CD4-positive, alpha-beta T cell treated with Interleukin-15 for 1 hour (primary cell): Measurements from ENCODE around the gene ZNF263.

Experiments used
- DNase-seq: peaks from one replicate; pipeline ENCODE4 v3.0.0-alpha.2; 2020

Gene ZNF263

DNA sequence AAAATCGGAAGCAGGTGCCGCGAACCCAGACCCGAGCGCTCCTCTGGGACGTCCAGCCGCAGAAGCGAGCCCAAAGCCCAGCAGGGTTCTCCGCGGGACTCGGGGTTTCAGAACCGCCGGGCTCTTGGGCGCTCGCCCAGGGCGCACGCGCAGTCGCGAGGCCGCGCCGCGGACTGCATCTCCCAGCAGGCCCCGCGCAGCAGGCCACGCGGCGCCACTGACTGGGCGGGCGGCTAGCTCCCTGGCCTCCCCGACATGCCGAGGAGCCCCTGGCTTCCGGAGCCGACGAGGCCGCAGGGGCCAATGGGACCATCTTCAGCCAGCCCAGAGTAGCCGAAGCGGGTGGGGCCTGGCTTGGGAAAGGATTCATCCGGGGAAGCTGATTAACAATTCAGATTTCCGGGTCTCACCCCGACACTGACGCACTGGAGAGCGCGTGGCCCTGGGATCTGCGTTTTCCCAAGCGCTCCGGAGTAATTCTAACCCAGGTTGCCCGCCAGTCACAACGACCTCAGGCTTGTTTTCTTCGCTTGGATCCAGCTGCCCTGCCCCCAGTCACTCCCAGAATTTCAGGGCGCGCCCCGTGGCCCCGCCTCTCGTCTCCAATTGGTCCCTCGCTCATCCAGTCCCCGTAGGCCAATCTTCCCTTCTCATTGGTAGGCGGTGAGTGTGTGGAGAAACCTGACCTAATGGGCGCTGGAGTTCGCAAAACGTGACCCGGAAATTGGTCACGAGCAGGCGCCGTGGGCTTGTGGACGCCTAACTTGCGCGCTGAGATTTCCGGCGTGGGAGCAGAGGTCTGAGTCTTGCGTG is at the start of gene ZNF263:
TSS of gene ZNF263 (plus strand) at position 762 of the 813 bp plus-strand sequence. CDS start 328 bp downstream, outside the sequence.
- DNase-seq, result peak; percentile 95

GRCh38 chr16:3234543-3234856 is 48.8 kb upstream of the ZNF263 start:
- no peak for DNase-seq

DNA sequence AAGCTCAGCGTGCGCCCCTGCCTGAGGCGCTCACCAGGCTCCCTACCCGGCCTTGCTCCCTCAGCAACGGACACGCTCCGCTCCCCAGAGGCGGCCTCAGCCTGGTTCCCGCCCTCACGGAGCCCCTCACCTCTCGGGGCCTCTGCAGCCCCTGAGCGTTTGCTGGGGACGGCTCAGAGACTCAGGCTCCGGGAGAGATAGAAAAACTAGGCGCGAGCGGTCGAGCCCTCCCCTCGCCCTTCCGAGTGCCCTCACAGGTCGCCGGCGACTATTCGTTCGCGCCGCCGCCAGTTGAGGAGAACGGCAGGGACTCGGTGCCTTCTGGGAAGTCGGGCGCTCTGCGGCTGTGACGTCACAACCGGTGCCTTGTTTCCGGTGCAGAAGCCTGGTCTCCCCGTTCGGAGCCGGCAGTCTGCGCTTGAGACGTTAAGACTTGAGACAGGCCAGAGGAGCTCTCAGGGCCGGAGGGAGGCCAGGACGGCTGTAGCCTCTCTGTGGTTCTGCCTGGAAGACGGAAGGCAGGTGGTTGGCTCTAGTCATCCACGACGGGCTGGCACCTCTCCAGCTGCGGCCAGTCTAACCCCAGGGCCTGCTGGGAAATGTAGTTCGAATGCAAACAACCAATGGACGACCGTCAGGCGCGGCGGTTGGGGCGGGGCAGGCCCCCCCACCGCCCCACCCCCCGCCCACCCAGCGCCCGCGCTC is 48.3 kb upstream of the ZNF263 start, which contains the start of gene ZNF200:
TSS of gene ZNF200 (minus strand) at position 302 of the 705 bp plus-strand sequence. CDS start 1,403 bp downstream, outside the sequence.
- peak; percentile 94 for DNase-seq

GRCh38 chr16:3235856-3236669 is 47.2 kb upstream of the ZNF263 start:
- peak; percentile 62 for DNase-seq

DNA sequence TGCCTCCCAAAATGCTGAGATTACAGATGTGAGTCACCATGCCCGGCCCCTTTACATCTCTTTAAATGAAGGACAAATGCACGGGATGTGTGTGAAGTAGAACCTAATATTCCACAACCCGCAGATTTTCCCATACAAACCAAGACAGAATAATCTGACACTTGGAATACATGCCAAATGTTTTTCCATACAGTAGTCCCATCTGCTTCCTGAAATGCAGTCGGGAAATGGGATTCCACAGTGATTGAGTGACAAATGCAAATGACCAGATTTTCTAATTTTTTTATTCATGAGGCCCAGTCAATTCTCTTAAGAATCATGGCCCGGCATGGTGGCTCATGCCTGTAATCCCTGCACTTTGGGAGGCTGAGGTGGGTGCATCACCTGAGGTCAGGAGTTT is 41.5 kb upstream of the ZNF263 start:
- DNase-seq, result no peak

DNA sequence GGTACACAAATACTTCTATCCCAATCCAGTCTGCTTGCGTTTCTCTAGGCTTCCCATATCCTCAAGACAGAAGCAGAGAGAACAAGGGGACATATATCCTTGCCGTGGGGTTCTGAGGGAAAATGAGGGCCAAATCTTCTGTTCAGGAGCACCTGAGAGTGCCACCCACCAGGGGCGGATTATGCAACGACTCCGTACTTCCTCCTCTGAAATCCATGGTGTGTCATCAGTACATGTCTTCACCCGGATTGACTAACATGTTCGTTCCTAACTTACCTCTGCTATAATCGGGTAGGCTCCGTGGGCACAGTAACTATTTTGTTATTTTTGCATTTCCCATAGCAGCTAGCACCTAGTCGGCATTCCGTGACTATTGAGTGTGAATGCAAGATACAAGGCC is 40.6 kb upstream of the ZNF263 start:
- no peak for DNase-seq

DNA sequence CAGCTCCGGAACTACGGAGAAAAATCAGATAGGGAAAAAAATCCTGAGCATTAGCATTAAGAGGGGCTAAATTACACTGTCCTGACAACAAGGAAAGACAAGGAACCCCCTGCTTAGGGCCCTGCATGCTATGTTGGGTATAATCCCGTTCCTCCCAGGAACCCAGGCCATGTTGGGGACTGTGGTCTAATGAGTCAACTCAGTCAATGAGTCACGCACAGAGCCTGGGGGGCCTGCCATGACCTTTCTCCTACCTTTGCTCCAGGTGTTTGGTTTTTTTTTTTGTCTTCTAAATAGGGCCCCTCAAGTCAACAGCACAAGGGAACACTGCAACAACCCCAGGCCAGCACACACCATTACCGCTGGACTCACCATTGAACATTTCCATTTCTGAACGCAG is 39.4 kb upstream of the ZNF263 start:
- DNase-seq, result no peak

DNA sequence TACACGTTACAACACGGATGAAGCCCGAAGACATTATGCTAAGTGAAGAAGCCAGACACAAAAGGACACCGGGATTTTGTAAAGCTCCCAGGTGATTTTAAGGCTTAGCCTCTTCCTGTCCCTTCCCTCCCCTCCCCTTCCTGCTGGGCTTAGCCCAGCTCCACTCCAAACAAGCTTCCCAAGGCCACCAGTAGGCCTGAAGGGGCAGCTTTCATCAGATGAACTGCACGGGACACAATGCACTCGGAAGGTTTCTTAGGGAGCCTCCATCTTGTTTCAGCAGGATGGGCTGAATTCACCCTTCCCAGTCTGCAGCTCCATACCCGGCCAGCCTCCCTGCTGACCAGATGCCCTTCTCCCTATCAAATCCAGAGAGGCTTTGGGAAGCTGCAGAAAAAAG is 37.3 kb upstream of the ZNF263 start:
- DNase-seq, result no peak

DNA sequence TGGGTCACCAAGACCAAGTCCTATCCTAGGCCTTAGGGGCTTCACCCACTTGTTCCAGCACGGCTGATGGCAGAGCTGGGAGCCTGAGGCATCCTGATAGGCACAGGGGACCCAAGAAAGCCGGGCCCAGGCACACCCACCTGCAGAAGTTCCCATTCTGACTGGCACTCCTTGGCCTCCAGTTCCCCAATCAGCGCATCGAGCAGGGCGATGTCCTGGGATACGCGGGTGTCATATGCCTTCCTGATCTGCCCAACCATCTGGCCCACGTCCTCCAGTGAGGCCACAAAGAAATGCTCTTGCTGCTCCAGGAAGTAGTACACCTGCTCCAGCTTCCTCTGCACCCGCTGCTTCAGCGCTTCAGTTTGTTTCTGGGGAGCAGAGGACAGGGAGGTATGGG is 36.4 kb upstream of the ZNF263 start:
- no peak for DNase-seq

GRCh38 chr16:3248596-3248995 is 34.7 kb upstream of the ZNF263 start:
- DNase-seq, result no peak

DNA sequence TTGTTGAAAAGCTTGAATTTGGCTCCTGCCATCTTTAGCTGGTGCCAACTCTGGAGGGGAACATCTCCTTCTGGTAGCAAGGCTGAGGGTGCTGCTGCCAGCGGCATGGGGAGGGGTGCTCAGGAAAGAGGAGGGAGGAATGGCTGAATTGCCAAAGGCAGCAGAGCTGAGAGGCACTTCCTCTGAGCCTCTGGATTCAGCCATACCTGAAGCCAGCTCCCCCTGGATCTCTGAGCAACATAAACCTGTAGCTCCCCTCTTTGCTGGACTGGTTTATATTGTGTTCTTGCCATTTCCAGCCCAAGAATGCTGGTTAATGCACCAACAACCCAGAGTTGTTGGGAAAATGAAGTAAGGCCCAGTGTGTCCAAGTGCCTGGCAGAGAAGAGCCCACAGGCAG is 34.3 kb upstream of the ZNF263 start:
- no peak for DNase-seq

DNA sequence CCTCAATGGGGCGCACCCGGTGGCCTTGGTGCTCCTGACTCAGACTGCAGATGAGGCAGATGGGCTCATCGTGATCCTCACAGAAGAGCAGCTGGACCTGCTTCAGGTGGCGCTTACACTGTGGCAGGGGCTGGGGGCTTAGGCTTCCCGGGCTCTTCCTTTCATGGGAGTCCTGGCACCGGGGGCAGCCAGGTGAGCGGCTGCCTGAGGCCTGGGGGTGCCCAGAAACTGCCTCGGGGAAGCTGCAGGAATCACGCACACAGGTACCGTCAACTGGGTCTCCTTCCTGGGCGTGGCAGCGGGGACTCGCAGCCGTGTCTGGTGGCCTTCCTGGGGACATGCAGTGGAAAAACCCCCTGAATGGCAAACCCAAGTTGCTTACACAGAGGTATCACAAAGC is 33.8 kb upstream of the ZNF263 start:
- no peak for DNase-seq

DNA sequence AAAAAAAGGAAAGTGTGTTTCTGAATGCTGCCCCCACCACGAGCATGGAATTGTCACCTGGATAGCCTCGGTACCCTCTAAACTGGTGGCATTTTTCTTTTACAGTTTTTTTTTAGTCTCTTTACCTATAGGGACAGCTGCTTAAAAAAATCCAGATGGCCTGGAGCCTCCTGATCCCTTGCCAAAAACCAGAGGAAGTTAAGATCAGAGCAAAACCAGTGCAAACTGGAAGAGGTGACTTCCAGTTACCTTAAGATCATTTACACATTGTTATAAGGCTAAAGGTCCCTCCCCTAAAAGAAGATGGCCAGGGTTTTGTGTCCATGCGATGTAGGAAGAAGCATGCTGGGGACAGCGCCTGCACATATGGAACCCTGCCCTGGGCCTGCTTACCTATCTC is 30.3 kb upstream of the ZNF263 start:
- DNase-seq, result no peak

- no peak for DNase-seq
Observed at GRCh38 chr16:3254309-3254708, 29.0 kb upstream of the ZNF263 start.

DNA sequence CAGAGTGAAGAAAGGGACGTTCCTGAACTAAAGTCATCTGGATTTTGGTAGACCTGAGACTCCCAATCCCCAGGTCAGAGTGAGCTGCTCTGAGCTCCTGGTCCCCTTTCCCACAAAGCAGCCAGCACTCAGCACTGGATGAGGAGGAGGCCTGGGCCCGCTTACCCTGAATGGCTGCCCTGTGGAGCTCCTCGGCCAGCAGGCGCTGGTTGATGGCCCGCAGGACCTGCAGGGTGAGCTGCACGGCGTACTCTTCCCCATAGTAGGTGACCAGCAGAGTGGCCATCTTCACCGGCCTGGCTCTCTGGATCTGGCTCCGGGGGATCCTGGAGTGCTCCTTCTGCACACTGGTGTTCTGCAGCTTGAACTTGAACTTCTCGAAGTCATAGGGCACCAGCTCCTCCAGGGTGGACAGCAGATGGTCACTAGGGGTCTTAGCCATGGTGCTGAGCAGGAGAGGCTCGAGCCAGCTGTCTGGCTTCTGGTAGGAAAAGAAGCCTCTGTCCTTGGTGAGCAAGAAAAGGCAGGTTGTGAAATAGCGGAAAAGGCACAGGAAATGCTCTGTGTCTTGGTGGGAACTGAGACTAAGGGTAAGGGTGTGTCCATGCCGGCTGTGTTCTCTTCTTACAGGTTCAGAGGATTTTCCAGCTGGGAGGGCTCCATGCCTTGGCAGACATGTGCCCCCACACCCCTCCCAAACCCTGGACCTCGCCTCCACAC is 27.0 kb upstream of the ZNF263 start, which contains the start of gene MEFV:
TSS of gene MEFV (minus strand) at position 488 of the 720 bp plus-strand sequence. CDS start at position 442, 46 bp downstream.
- peak; percentile 42 for DNase-seq

DNA sequence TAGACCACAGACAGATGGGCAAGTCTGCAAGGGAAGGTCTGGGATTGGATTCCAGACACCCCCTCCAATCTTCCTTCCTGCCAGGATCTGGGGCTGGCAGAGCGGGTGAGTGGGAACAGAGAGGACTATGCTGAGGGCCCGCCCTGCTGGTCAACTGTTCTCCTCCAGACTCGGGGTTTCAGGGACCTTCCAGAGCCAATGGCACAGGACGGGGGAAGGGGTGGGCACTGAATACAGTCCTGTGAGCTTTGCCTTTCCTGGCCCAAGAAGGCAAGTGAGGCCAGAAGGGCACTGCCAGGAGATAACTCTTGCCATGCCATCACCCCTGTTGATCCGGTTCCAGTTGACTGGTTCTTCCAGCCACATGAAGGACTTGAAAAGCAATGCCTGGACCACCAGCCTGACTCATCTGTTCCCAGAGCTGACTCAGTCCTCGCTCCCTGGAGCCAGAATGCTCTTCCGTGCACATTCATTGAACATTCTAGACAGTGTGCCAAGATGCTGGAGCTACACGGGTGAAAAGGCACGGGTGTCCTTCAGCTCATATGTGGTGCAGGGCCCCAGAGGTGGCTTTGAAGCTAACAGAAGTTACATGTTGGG is 26.3 kb upstream of the ZNF263 start:
- no peak for DNase-seq

DNA sequence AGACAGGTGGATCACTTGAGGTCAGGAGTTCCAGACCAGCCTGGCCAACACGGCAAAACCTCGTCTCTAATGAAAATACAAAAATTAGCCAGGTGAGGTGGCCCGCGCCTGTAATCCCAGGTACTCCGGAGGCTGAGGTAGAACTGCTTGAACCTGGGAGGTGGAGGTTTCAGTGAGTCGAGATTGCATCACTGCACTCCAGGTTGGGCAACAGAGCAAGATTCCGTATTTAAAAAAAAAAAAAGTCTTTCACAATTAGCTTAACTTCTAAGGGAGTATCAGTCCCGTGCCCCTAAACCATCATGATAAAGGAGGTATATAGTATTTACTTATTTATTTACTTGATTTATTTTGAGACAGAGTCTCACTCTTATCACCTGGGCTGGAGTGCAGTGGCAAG is 23.5 kb upstream of the ZNF263 start:
- DNase-seq, result no peak

- DNase-seq, result no peak
Observed at GRCh38 chr16:3262517-3262916, 20.8 kb upstream of the ZNF263 start.

DNA sequence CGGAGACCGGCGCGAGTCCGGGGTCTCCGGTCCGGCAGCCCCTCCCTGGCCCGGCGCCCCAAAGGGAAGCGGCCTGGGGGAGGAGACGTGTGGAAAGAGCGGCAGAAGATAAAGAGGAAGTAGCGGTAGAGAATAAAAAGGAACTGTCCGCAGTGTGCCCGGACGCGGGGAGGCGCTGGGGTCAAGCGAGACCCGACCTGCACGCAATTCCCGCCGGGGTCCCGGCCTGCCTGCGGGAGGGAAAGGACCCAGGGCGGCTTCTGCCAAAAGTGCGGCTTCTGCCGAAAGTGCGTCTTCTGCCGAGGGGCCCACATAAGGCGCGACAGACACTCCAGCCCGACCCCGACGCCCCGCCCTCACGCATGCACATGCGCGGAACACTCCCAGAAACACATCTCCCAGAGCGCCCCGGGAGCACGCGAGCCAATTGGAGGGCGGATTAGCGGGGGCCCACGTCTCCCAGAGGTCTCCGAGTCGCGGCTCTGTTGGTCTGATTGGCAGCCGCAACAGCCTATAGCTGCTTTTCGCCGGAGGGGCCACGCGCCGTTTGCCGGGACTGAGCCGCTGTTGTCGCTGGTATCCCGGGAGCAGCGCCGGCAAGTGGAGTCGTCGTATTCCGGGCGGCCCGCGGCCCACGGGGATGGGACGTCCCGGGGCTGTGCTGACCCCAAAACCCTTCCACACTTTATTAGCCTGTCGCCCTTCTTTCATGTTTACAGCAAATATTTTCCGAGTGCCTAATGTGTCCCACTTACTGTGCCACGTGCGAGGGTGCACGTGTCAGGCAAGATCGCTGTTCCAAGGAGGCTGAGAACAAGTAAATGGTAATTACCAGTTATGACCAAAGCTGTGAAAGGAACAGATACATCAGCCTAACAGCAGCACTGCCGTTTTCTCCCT is 18.9 kb upstream of the ZNF263 start:
- DNase-seq, result peak; percentile 97

DNA sequence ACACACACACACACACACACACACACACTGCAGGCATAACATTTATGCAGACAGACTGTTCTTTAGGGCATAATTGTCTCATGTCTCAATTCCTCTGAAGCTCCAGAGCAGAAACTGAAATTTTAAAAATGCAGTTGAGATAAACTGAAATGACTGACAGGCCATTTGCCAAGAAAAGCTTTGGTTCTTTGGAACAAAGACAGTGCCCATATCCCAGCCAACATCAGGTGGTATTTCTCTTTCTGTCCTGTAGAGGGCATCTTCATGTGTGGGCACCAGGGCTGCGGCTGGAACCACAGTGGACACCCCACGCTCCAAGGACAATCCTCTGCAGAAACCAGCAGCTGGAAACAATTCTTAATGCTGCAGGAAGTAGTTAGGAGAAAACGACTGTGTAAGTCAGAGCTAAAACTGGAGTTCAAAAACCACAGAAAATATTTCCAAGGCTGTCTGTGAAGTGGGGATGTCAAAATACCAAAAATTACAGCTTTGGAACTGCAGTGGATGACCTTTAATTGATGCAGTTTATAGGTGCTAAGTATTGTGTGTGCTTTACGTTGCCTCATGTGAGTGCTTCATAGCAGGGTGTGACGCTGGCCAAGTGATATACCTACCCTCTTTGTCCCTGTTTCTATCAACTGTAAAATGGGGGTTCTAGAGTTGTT is 16.3 kb upstream of the ZNF263 start:
- no peak for DNase-seq

GRCh38 chr16:3268294-3268693 is 15.0 kb upstream of the ZNF263 start:
- DNase-seq, result no peak
